HepG2 (cell line): ENCODE data around the gene CLEC19A. TPM values are rescaled to one million over a fixed set of nuclear protein-coding genes. Genes with fewer than 3 reads are reported as not detected.

ENCODE experiments used
- ATAC-seq: fragments of 200-7000 bp; cut with Tn5 transposase; 3 replicates; pipeline ENCODE4 v1.9.1; 2020; ENCODE audit warnings: mild to moderate bottlenecking, moderate library complexity
- BruUV-seq: library from RNA; stranded (reverse); fragments of 400-500 nt; replicated peaks from 2 replicates; lab custom pipeline; 2021; lab: Mats Ljungman, UMichigan
- CTCF ChIA-PET: fragments of 300-600 bp; formaldehyde crosslinking; extraction: SDS; loops from one replicate; lab custom pipeline; 2021; ENCODE audit warnings: low total read pairs, inconsistent platforms, low intra/inter-chr PET ratio; lab: Yijun Ruan, JAX
- POLR2A ChIA-PET: fragments of 350-600 bp; sonication (Branson Sonifier 250); formaldehyde crosslinking; loops from one replicate; lab custom pipeline; 2020; ENCODE audit warnings: antibody characterized with exemption, inconsistent platforms; lab: Yijun Ruan, JAX
- DNase-seq: peaks from one replicate; pipeline ENCODE4 v3.0.0-alpha.2; 2015; ENCODE audit warnings: low spot score
- FAIRE-seq: peaks from 3 replicates; lab custom pipeline; 2011; peaks lifted over from hg19 to GRCh38; lab: Jason Lieb, UNC
- H2AFZ ChIP-seq: one replicate; pipeline ENCODE4 v1.6.1; 2011; ENCODE audit warnings: low read length, inconsistent platforms
- H3K27ac ChIP-seq: fragments of 300-600 bp; 3 replicates; pipeline ENCODE4 v1.8.0; 2011; ENCODE audit warnings: mixed run types, mild to moderate bottlenecking, mixed read lengths, low read length, inconsistent platforms; ENCODE audit not compliant: insufficient read depth; ENCODE audit errors: extremely low read length
- H3K27me3 ChIP-seq, 2 experiments: fragments of 200-600 bp in 1 of 2; 2 replicates in 1 of 2; 3 replicates in 1 of 2; pipeline versions ENCODE4 v1.6.0 to v1.8.0; 2011; ENCODE audit warnings: low read length in 2 of 2, mild to moderate bottlenecking in 2 of 2, moderate library complexity in 2 of 2, inconsistent platforms in 1 of 2; ENCODE audit not compliant: insufficient read depth in 2 of 2, control insufficient read depth in 1 of 2
- H3K36me3 ChIP-seq, 2 experiments: fragments of 200-600 bp in 1 of 2; replicated peaks in 1 of 2; 2 replicates in 1 of 2; 3 replicates in 1 of 2; pipeline versions ENCODE4 v1.5.1 to v1.8.0; 2011; ENCODE audit warnings: low read length in 2 of 2, inconsistent platforms in 1 of 2; ENCODE audit not compliant: insufficient read depth in 2 of 2, control insufficient read depth in 1 of 2
- H3K4me1 ChIP-seq: 2 replicates; pipeline ENCODE4 v1.5.1; 2012; ENCODE audit warnings: low read length, inconsistent platforms; ENCODE audit not compliant: insufficient read depth
- H3K4me2 ChIP-seq: 2 replicates; pipeline ENCODE4 v1.6.0; 2011; ENCODE audit warnings: low read depth, low read length, inconsistent platforms
- H3K4me3 ChIP-seq, 3 experiments: fragments of 200-600 bp in 1 of 3; sonication (generic), shearing (Covaris generic) in 1 of 3; replicated peaks in 1 of 3; 2 replicates each; pipeline ENCODE4 v1.5.1; 2011 to 2016; ENCODE audit warnings: low read length in 3 of 3, inconsistent platforms in 2 of 3, low read depth in 2 of 3, mild to moderate bottlenecking in 2 of 3, control low read depth in 1 of 3, mixed read lengths in 1 of 3; ENCODE audit not compliant: insufficient read depth in 1 of 3
- H3K79me2 ChIP-seq: one replicate; pipeline ENCODE4 v1.6.1; 2011; ENCODE audit warnings: low read length, inconsistent platforms; ENCODE audit not compliant: insufficient read depth
- H3K9ac ChIP-seq: 2 replicates; pipeline ENCODE4 v1.6.0; 2011; ENCODE audit warnings: mild to moderate bottlenecking, low read depth, low read length, inconsistent platforms; ENCODE audit not compliant: insufficient read depth
- H3K9me3 ChIP-seq: 2 replicates; pipeline ENCODE4 v1.5.1; 2012; ENCODE audit warnings: mild to moderate bottlenecking, low read length
- H4K20me1 ChIP-seq: 2 replicates; pipeline ENCODE4 v1.6.0; 2011; ENCODE audit warnings: inconsistent platforms, mild to moderate bottlenecking, low read length, moderate library complexity; ENCODE audit not compliant: insufficient read depth
- HMG20B ChIP-seq: conservative IDR thresholded peaks from 2 replicates; pipeline ENCODE4 v1.6.1; 2016; ENCODE audit warnings: missing genetic modification reagents, missing compliant biosample characterization
- MAZ ChIP-seq, 2 experiments: sonication (generic) in 1 of 2; formaldehyde crosslinking in 1 of 2; IDR thresholded peaks; 2 replicates each; pipeline versions ENCODE4 v1.5.0 to v1.6.1; 2012 to 2020; ENCODE audit warnings: low read depth in 2 of 2, mild to moderate bottlenecking in 2 of 2, borderline replicate concordance in 1 of 2, improper control_type of control experiment in 1 of 2, low read length in 1 of 2, missing genetic modification reagents in 1 of 2, moderate library complexity in 1 of 2
- MIER2 ChIP-seq: IDR thresholded peaks from 2 replicates; pipeline ENCODE4 v1.6.1; 2016; ENCODE audit warnings: missing biosample characterization, missing genetic modification reagents
- MXD4 ChIP-seq: IDR thresholded peaks from 2 replicates; pipeline ENCODE4 v1.6.1; 2016; ENCODE audit warnings: mild to moderate bottlenecking, missing biosample characterization, missing genetic modification reagents
- NFYB ChIP-seq: sonication (generic); formaldehyde crosslinking; IDR thresholded peaks from 2 replicates; pipeline ENCODE4 v1.4.0; 2020; ENCODE audit warnings: missing genetic modification reagents
- RFX5 ChIP-seq: IDR thresholded peaks from 2 replicates; pipeline ENCODE4 v1.6.1; 2011; ENCODE audit warnings: low read depth, low read length, improper control_type of control experiment
- ZNF20 ChIP-seq: sonication (generic); formaldehyde crosslinking; IDR thresholded peaks from 2 replicates; pipeline ENCODE4 v1.4.0; 2020; ENCODE audit warnings: mild to moderate bottlenecking, moderate library complexity, missing genetic modification reagents
- ZNF282 ChIP-seq: fragments of 450-650 bp; IDR thresholded peaks from 2 replicates; pipeline ENCODE4 v1.6.1; 2018; ENCODE audit not compliant: partially characterized antibody
- WGBS: methylation state at CpG from one replicate; pipeline ENCODE4 v1.1.6; 2017; ENCODE audit warnings: low lambda C conversion rate; 5-methylcytosine and 5-hydroxymethylcytosine counted together
- in situ Hi-C: cut with HindIII; loops from 2 replicates; pipeline ENCODE4 v1.10.0; 2017; ENCODE audit warnings: low pct_unique_long_range_greater_than_20kb; ENCODE audit not compliant: extremely low pct_ligation_motif_present
- intact Hi-C: fragments of 100-400 bp; cut with micrococcal nuclease; formaldehyde crosslinking; loops from one replicate; pipeline ENCODE4 v1.10.0; 2022; ENCODE audit not compliant: unreplicated experiment
- polyA plus RNA-seq, 8 experiments: library from polyadenylated mRNA; depleted of rRNA in 3 of 8; stranded (reverse) in 7 of 8; unstranded in 1 of 8; fragments of >200 nt; fragmentation: Illumina TruSeq in 4 of 8; extraction: Trizol in 4 of 8; gene quantifications; 2 replicates each; pipeline versions ENCODE4 v1.2.1 to v1.2.3, GENCODE V29; 2011 to 2016; ENCODE audit warnings: low read depth in 4 of 8, missing spikeins in 1 of 8, mixed read lengths in 1 of 8; ENCODE audit not compliant: insufficient read depth in 1 of 8
- total RNA-seq, 5 experiments: library from RNA; depleted of rRNA; stranded (reverse); fragments of >200 nt; fragmentation: Illumina TruSeq; extraction: Trizol; gene quantifications; 2 replicates each; pipeline ENCODE4 v1.2.3, GENCODE V29; 2016; ENCODE audit warnings: low read depth in 1 of 5
- TF ChIP-seq, protein P1 (sequence below): sonication (generic); formaldehyde crosslinking; IDR thresholded peaks from 2 replicates; pipeline ENCODE4 v1.5.1; 2020; ENCODE audit warnings: missing genetic modification reagents, mild to moderate bottlenecking, borderline replicate concordance
- TF ChIP-seq, protein P2 (sequence below): sonication (generic); formaldehyde crosslinking; IDR thresholded peaks from 2 replicates; pipeline ENCODE4 v1.8.1; 2023; ENCODE audit warnings: mild to moderate bottlenecking, missing genetic modification reagents, borderline replicate concordance

CLEC19A gene
- total and polyA plus RNA-seq, 2 of the 13 experiments (the other 11 are each of a cell fraction or from before 2014, with no cell fraction given), result not detected

DNA sequence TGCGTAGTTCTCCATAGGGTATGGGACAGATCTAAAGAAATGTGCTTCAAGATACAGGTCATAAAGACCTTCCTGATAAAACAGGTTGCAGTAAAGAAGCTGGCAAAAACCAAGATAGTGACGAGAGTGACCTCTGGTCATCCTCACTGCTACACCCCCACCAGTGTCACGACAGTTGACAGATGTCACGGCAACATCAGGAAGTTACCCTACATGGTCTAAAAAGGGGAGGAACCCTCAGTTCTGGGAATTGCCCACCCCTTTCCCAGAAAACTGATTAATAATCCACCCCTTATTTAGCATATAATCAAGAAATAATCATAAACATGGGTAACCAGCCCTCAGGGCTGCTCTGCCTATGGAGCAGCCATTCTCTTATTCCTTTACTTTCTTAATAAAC, 46.3 kb downstream of the CLEC19A start:
- FAIRE-seq (no peak), ATAC-seq (no peak), DNase-seq (no peak)
- Histone ChIP-seq H3K36me3 (no peaks in the 10 kb centered on the region), H3K79me2 (no peaks in the 10 kb centered on the region), H3K27ac (no peak overlapping the region), H3K4me3 (no peak overlapping the region), H3K4me2 (no peak overlapping the region), H3K27me3 (no peaks in the 10 kb centered on the region), H2AFZ (no peak overlapping the region), H3K9me3 (no peaks in the 10 kb centered on the region), H4K20me1 (no peaks in the 10 kb centered on the region), H3K9ac (no peak overlapping the region), H3K4me1 (0 out of 2 replicates have a peak, but pooled peaks cover 5% of the 10 kb centered on the region)
- intact Hi-C loops (no loop called here), in situ Hi-C loops (no loop called here)
- WGBS, result 7% methylated on average over 4 of the region's 4 CpGs
- CTCF ChIA-PET, result no interaction called here
- BruUV-seq, result no TSS peak
- TF ChIP-seq HMG20B (CRISPR knock-in tag), result no peak
- no peak for TF ChIP-seq MXD4 (CRISPR knock-in tag)
- TF ChIP-seq, protein P1, sequence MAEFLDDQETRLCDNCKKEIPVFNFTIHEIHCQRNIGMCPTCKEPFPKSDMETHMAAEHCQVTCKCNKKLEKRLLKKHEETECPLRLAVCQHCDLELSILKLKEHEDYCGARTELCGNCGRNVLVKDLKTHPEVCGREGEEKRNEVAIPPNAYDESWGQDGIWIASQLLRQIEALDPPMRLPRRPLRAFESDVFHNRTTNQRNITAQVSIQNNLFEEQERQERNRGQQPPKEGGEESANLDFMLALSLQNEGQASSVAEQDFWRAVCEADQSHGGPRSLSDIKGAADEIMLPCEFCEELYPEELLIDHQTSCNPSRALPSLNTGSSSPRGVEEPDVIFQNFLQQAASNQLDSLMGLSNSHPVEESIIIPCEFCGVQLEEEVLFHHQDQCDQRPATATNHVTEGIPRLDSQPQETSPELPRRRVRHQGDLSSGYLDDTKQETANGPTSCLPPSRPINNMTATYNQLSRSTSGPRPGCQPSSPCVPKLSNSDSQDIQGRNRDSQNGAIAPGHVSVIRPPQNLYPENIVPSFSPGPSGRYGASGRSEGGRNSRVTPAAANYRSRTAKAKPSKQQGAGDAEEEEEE, result no peak
- no peak for TF ChIP-seq ZNF20 (CRISPR knock-in tag)
- no peak for TF ChIP-seq MIER2 (CRISPR knock-in tag)
- no peak for TF ChIP-seq ZNF282
- no peak for TF ChIP-seq MAZ (IDR thresholded peaks at IDR 0.05; ENCODE audit: borderline replicate concordance, low read depth, low read length)
- TF ChIP-seq MAZ (CRISPR knock-in tag; IDR thresholded peaks at IDR 0.05; ENCODE audit: low read depth), result no peak
- POLR2A ChIA-PET, result no interaction called here

- TF ChIP-seq, protein P2, sequence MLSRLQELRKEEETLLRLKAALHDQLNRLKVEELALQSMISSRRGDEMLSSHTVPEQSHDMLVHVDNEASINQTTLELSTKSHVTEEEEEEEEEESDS (CRISPR knock-in tag), result no peak
- TF ChIP-seq NFYB (CRISPR knock-in tag) (0 out of 2 replicates have a peak, but pooled peaks have one; percentile 16), RFX5 (peak; percentile 44; the same call in 1 of the 2 replicates)
- TF ChIP-seq, all 625 proteins: peak for 2
- Histone ChIP-seq H3K79me2 (no peaks in the 10 kb centered on the region), H3K27me3 (peaks cover 0 to 2% of the 10 kb centered on the region in 2 experiments; a peak in 1 of 5 replicates), H3K4me2 (no peak overlapping the region), H3K9me3 (no peaks in the 10 kb centered on the region), H3K4me3 (no peak overlapping the region), H3K27ac (no peak overlapping the region), H2AFZ (no peak overlapping the region), H4K20me1 (no peaks in the 10 kb centered on the region), H3K4me1 (no peaks in the 10 kb centered on the region), H3K36me3 (no peaks in the 10 kb centered on the region), H3K9ac (no peak overlapping the region)
- no TSS peak for BruUV-seq
- intact Hi-C loops, result no loop called here
- CTCF ChIA-PET, result no interaction called here
- no peak for DNase-seq
- under 1% methylated on average over 3 of the region's 3 CpGs for WGBS
- no peak for ATAC-seq
- POLR2A ChIA-PET, result no interaction called here
- no peak for FAIRE-seq
- in situ Hi-C loops, result no loop called here
Observed at GRCh38 chr16:19338335-19338734, 52.8 kb downstream of the CLEC19A start.
